ENCODE data around the gene PFAS.

GRCh38 chr17:8257801-8258200, 8.7 kb downstream of the PFAS start:
- no peak for TF ChIP-seq CTCF (IDR thresholded peaks at IDR 0.05; ENCODE audit: insufficient read depth, low read length, poor library complexity, severe bottlenecking)
- TF ChIP-seq EZH2phosphoT487 (conservative IDR thresholded peaks at IDR 0.05; ENCODE audit: low read length) = no peak
